ENCODE results near the gene MAB21L4. TPM values are rescaled to one million over a fixed set of nuclear protein-coding genes. Genes with fewer than 3 reads are reported as not detected.

The MAB21L4 gene
- 25.7 TPM for polyA plus RNA-seq
- long read RNA-seq, donor 1: 0 reads
- long read RNA-seq, donor 2, partial matches to known transcripts: 0 of 1 reads
- long read RNA-seq, donor 2, other reads (novel, unspliced or antisense): 0 of 1 reads
- long read RNA-seq, donor 3: 0 reads
- long read RNA-seq, donor 4: 0 reads
- long read RNA-seq, donor 5, partial matches to known transcripts: 0 of 1 reads
- long read RNA-seq, donor 5, other reads (novel, unspliced or antisense): 0 of 1 reads
- long read RNA-seq, donor 6, partial matches to known transcripts: 0 of 1 reads
- long read RNA-seq, donor 6, other reads (novel, unspliced or antisense): 0 of 1 reads
- long read RNA-seq, donor 7, partial matches to known transcripts: 0 of 1 reads
- long read RNA-seq, donor 7, other reads (novel, unspliced or antisense): 0 of 1 reads
- long read RNA-seq, donor 8, partial matches to known transcripts: 0 of 1 reads
- long read RNA-seq, donor 8, other reads (novel, unspliced or antisense): 0 of 1 reads
- long read RNA-seq, donor 9, partial matches to known transcripts: 0 of 3 reads
- long read RNA-seq, donor 9, other reads (novel, unspliced or antisense): 0 of 3 reads
- long read RNA-seq, donor 10, partial matches to known transcripts: 0 of 1 reads
- long read RNA-seq, donor 10, other reads (novel, unspliced or antisense): 0 of 1 reads
- long read RNA-seq, donor 11: 0 reads

- H3K4me3 ChIP-seq (ENCODE audit: low read length): peak within 1 kb of the TSS; percentile 42
- H3K27ac ChIP-seq (ENCODE audit: low read length): peak within 1 kb of the TSS; percentile 67
- H3K9me3 ChIP-seq (ENCODE audit: control insufficient read depth, low read depth, low read length): no peaks in the 10 kb centered on the region
- peak in 1 of 2 donors; percentile 67 for DNase-seq
- H3K27me3 ChIP-seq (ENCODE audit: control insufficient read depth, insufficient read depth, low read length): no peaks in the 10 kb centered on the region
- no CpG with 5 or more reads among the region's 24 CpGs for WGBS (ENCODE audit: insufficient coverage, low lambda C conversion rate)
- no peaks in the 10 kb centered on the region for H3K36me3 ChIP-seq (ENCODE audit: control insufficient read depth, insufficient read depth, low read length)
- peaks cover 56% of the 10 kb centered on the region for H3K4me1 ChIP-seq (ENCODE audit: control insufficient read depth, insufficient read depth, low read length)
Observed at GRCh38 chr2:240895656-240896388, at the start of gene MAB21L4. Gene MAB21L4, minus strand, starts transcription at chr2:240896156. Its CDS starts 159 bp downstream, at chr2:240895997.

- H3K27me3 ChIP-seq (ENCODE audit: control insufficient read depth, insufficient read depth, low read length): no peaks in the 10 kb centered on the region
- H3K4me1 ChIP-seq (ENCODE audit: control insufficient read depth, insufficient read depth, low read length): no peaks in the 10 kb centered on the region
- H3K36me3 ChIP-seq (ENCODE audit: control insufficient read depth, insufficient read depth, low read length): no peaks in the 10 kb centered on the region
- DNase-seq: no peak
- no peaks in the 10 kb centered on the region for H3K9me3 ChIP-seq (ENCODE audit: control insufficient read depth, low read depth, low read length)
- 100% methylated on average over 2 of the region's 9 CpGs for WGBS (ENCODE audit: insufficient coverage, low lambda C conversion rate)
- H3K27ac ChIP-seq (ENCODE audit: low read length): no peak overlapping the region
- H3K4me3 ChIP-seq (ENCODE audit: low read length): no peak overlapping the region
Observed at GRCh38 chr2:240936106-240936505, 40.1 kb upstream of the MAB21L4 start.

DNA sequence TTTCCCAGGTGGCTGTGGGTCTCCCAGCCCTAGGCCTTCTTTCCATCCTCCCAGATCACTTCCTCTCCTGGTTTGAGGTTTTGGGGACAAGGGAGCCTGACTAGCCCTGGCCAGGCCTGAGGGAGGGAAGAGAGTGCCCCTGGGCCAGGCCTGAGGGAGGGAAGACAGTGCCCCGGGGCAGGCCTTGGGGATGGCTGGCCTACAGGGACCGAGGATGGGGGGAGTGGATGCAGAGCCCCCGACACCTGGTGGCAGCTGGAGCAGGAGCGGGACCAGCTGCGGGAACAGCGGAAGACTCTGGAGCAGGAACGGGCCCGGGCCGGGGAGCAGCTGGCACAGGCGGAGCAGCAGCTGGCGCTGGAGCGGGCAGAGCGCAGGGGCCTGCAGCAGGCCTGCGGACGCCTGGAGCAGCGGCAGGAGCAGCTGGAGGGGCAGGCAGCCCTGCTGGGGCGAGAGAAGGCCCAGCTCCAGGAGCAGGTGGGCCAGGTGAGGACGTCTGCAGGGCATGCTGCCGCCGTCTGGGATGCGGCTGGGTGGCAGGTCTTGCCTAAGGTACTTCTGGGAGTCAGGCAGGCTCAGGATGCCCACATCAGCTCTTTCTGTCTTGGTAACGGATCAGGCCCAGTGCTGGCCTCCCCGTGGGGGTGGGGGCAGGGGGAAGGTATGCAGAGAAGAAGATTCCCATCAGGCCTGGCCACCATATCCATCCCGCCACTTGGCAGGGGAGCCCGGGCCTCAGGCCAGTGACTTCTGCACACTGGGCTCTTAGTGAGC, 39.3 kb upstream of the MAB21L4 start:
- Histone ChIP-seq H3K36me3 (ENCODE audit: control insufficient read depth, insufficient read depth, low read length) (no peaks in the 10 kb centered on the region), H3K9me3 (ENCODE audit: control insufficient read depth, low read depth, low read length) (no peaks in the 10 kb centered on the region), H3K4me3 (ENCODE audit: low read length) (no peak overlapping the region), H3K27ac (ENCODE audit: low read length) (no peak overlapping the region), H3K4me1 (ENCODE audit: control insufficient read depth, insufficient read depth, low read length) (no peaks in the 10 kb centered on the region), H3K27me3 (ENCODE audit: control insufficient read depth, insufficient read depth, low read length) (no peaks in the 10 kb centered on the region)
- no CpG with 5 or more reads among the region's 25 CpGs for WGBS (ENCODE audit: insufficient coverage, low lambda C conversion rate)
- no peak for DNase-seq

GRCh38 chr2:240934701-240935102, 38.7 kb upstream of the MAB21L4 start:
- WGBS (ENCODE audit: insufficient coverage, low lambda C conversion rate): no CpG with 5 or more reads among the region's 12 CpGs
- Histone ChIP-seq H3K27ac (ENCODE audit: low read length) (no peak overlapping the region), H3K36me3 (ENCODE audit: control insufficient read depth, insufficient read depth, low read length) (no peaks in the 10 kb centered on the region), H3K27me3 (ENCODE audit: control insufficient read depth, insufficient read depth, low read length) (no peaks in the 10 kb centered on the region), H3K4me1 (ENCODE audit: control insufficient read depth, insufficient read depth, low read length) (no peaks in the 10 kb centered on the region), H3K9me3 (ENCODE audit: control insufficient read depth, low read depth, low read length) (no peaks in the 10 kb centered on the region), H3K4me3 (ENCODE audit: low read length) (no peak overlapping the region)
- DNase-seq: no peak

GRCh38 chr2:240933966-240934700, 38.2 kb upstream of the MAB21L4 start:
- DNase-seq: no peak
- Histone ChIP-seq H3K4me3 (ENCODE audit: low read length) (no peak overlapping the region), H3K27ac (ENCODE audit: low read length) (no peak overlapping the region), H3K9me3 (ENCODE audit: control insufficient read depth, low read depth, low read length) (no peaks in the 10 kb centered on the region), H3K4me1 (ENCODE audit: control insufficient read depth, insufficient read depth, low read length) (no peaks in the 10 kb centered on the region), H3K27me3 (ENCODE audit: control insufficient read depth, insufficient read depth, low read length) (no peaks in the 10 kb centered on the region), H3K36me3 (ENCODE audit: control insufficient read depth, insufficient read depth, low read length) (no peaks in the 10 kb centered on the region)
- WGBS (ENCODE audit: insufficient coverage, low lambda C conversion rate): no CpG with 5 or more reads among the region's 23 CpGs

DNA sequence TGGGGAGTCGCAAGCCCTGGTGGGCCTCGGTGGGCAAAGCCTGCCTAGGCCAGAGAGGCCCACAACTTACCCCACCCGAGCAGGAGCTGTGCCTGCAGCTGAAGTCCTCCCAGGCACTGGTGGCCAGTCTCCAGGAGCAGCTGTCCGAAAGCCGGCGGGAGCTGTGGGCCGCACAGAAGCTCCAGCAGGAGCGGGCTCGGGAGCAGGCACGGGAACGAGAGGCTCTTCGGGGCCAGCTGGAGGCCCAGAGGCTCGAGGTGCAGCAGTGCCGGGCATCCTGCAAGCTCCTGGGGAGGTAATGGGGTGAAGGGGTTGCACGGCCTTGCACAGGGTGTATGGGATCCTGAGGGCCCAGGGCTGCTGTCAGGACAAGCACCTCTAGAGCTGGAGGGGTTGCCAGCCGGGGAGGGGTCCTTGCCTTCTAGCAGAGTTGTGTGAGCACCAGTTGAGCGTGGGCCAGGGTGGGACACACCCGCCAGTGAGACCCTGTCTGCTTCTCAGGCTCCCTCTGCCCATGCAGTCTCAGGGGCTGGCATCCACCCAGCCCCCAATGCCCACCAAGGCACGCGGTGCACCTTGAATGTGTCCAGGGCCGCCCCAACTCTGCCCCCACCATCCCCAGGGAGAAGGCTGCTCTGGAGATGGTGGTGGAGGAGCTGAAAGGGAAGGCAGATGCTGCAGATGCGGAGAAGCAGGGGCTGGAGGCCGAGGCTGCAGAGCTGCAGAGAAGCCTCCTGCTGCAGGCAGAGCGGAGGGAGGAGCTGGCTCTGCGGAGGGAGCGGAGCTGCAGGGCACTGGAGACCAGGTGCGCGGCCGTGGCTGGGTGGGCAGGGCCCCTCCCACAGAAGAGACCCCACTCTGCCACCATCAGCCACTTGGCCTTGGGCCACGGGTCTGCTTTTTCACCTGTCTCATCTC, 37.4 kb upstream of the MAB21L4 start:
- DNase-seq: no peak
- WGBS (ENCODE audit: insufficient coverage, low lambda C conversion rate): no CpG with 5 or more reads among the region's 30 CpGs
- Histone ChIP-seq H3K27me3 (ENCODE audit: control insufficient read depth, insufficient read depth, low read length) (no peaks in the 10 kb centered on the region), H3K27ac (ENCODE audit: low read length) (no peak overlapping the region), H3K4me3 (ENCODE audit: low read length) (no peak overlapping the region), H3K4me1 (ENCODE audit: control insufficient read depth, insufficient read depth, low read length) (no peaks in the 10 kb centered on the region), H3K36me3 (ENCODE audit: control insufficient read depth, insufficient read depth, low read length) (no peaks in the 10 kb centered on the region), H3K9me3 (ENCODE audit: control insufficient read depth, low read depth, low read length) (no peaks in the 10 kb centered on the region)

DNA sequence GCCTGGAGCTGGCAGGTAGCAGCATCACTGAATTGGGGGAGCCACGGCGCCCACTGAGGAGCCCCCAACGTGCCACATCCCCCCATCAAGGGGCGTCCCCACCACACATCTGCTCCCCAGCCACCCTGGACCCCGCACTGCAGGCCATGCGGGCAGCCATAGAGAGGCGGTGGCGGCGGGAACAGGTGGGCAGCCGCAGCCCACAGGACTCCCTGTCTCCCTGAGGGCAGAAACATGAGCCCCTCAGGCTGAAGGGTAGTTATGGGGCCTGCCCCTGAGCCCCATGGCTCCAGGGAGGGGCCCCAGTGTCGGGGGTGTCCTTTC, 36.7 kb upstream of the MAB21L4 start:
- H3K27ac ChIP-seq (ENCODE audit: low read length): no peak overlapping the region
- no CpG with 5 or more reads among the region's 11 CpGs for WGBS (ENCODE audit: insufficient coverage, low lambda C conversion rate)
- no peak for DNase-seq
- no peaks in the 10 kb centered on the region for H3K36me3 ChIP-seq (ENCODE audit: control insufficient read depth, insufficient read depth, low read length)
- no peaks in the 10 kb centered on the region for H3K27me3 ChIP-seq (ENCODE audit: control insufficient read depth, insufficient read depth, low read length)
- H3K4me1 ChIP-seq (ENCODE audit: control insufficient read depth, insufficient read depth, low read length): no peaks in the 10 kb centered on the region
- H3K4me3 ChIP-seq (ENCODE audit: low read length): no peak overlapping the region
- no peaks in the 10 kb centered on the region for H3K9me3 ChIP-seq (ENCODE audit: control insufficient read depth, low read depth, low read length)

- H3K4me3 ChIP-seq (ENCODE audit: low read length): no peak overlapping the region
- H3K4me1 ChIP-seq (ENCODE audit: control insufficient read depth, insufficient read depth, low read length): no peaks in the 10 kb centered on the region
- no peaks in the 10 kb centered on the region for H3K9me3 ChIP-seq (ENCODE audit: control insufficient read depth, low read depth, low read length)
- H3K27ac ChIP-seq (ENCODE audit: low read length): no peak overlapping the region
- no CpG with 5 or more reads among the region's 21 CpGs for WGBS (ENCODE audit: insufficient coverage, low lambda C conversion rate)
- H3K27me3 ChIP-seq (ENCODE audit: control insufficient read depth, insufficient read depth, low read length): no peaks in the 10 kb centered on the region
- H3K36me3 ChIP-seq (ENCODE audit: control insufficient read depth, insufficient read depth, low read length): no peaks in the 10 kb centered on the region
- no peak for DNase-seq
Observed at GRCh38 chr2:240932001-240932723, 36.2 kb upstream of the MAB21L4 start.

Measured in large intestine (tissue), 12 donors.